ENCODE results near the gene RABAC1. TPM values are rescaled to one million over a fixed set of nuclear protein-coding genes. Genes with fewer than 3 reads are reported as not detected.

The RABAC1 gene
- total and polyA plus RNA-seq, 9 of the 15 experiments (the other 6 are each of a cell fraction or from before 2014, with no cell fraction given) = 2.4 to 28.1 (median 9.3) TPM

DNA sequence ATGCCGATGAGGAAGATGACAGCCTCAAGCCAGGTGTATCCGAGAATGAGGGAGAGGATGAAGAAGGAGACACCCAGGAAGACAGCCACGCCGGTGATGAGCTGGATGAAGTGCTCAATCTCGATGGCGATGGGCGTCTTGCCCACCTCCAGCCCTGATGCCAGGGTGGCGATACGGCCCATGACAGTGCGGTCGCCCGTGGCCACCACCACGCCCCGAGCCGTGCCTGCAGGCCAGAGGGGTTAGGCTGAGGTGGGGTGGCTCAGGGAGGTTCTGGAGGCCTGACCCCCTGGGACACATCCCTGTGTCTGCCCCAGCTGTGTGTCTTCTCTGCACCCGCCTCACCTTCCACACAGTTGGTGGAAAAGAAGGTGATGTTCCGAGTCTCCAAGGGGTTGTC lies 25.8 kb upstream of the RABAC1 start:
- POLR2A ChIA-PET = interaction anchor here (0.7 kb wide), 1 partner anchor 11 kb away, joined by 3 read pairs; no protein-coding TSS in a partner anchor
- in situ Hi-C loops (cut with MboI) = no loop called here
- H3K4me1 ChIP-seq (replicated peaks in 1 of 2; ENCODE audit: control insufficient read depth in 2 of 2, insufficient read depth in 2 of 2, low read length in 2 of 2) = peaks cover 0 to under 1% of the 10 kb centered on the region in 2 experiments; a peak in 1 of 5 replicates
- 2% methylated on average over 17 of the region's 17 CpGs for WGBS (ENCODE audit: insufficient coverage, low coverage, missing lambda C conversion rate)
- peaks cover 2% of the 10 kb centered on the region for H3K9me1 ChIP-seq (ENCODE audit: control insufficient read depth, insufficient read depth, low read length)
- ATAC-seq (no peak), DNase-seq (ENCODE audit: extremely low read depth in 1 of 4, low spot score in 3 of 4) (no peak), FAIRE-seq (no peak)
- H3K79me2 ChIP-seq (ENCODE audit: control insufficient read depth, insufficient read depth, low read length) = no peaks in the 10 kb centered on the region
- no peak overlapping the region for H3K9ac ChIP-seq (ENCODE audit: insufficient read depth in 1 of 2, low read depth in 2 of 2, low read length in 2 of 2)
- no peak overlapping the region for H3K4me2 ChIP-seq (ENCODE audit: insufficient read depth, low read length)
- H3K27ac ChIP-seq (ENCODE audit: extremely low read depth, low read depth, low read length) = no peak overlapping the region
- intact Hi-C loops (cut with micrococcal nuclease) = no loop called here
- CTCF ChIA-PET (ENCODE audit: low intra/inter-chr PET ratio) = no interaction called here
- H4K20me1 ChIP-seq (replicated peaks; ENCODE audit: control insufficient read depth, insufficient read depth, low read length) = 0 out of 2 replicates have a peak, but pooled peaks cover 2% of the 10 kb centered on the region
- H2AFZ ChIP-seq (ENCODE audit: low read depth, low read length) = no peak overlapping the region
- no peak for TF ChIP-seq CCAR2 (IDR thresholded peaks at IDR 0.05; ENCODE audit: low read depth, low read length)
- no peak for TF ChIP-seq MED1 (CRISPR knock-in tag; IDR thresholded peaks at IDR 0.05; ENCODE audit: borderline replicate concordance)
- TF ChIP-seq FOXP1 (CRISPR knock-in tag; IDR thresholded peaks at IDR 0.05) = no peak
- TF ChIP-seq BRD9 (IDR thresholded peaks at IDR 0.05; ENCODE audit: low read depth, partially characterized antibody) = no peak
- TF ChIP-seq NFRKB (IDR thresholded peaks at IDR 0.05; ENCODE audit: low read depth) = no peak
- TF ChIP-seq, protein P1, sequence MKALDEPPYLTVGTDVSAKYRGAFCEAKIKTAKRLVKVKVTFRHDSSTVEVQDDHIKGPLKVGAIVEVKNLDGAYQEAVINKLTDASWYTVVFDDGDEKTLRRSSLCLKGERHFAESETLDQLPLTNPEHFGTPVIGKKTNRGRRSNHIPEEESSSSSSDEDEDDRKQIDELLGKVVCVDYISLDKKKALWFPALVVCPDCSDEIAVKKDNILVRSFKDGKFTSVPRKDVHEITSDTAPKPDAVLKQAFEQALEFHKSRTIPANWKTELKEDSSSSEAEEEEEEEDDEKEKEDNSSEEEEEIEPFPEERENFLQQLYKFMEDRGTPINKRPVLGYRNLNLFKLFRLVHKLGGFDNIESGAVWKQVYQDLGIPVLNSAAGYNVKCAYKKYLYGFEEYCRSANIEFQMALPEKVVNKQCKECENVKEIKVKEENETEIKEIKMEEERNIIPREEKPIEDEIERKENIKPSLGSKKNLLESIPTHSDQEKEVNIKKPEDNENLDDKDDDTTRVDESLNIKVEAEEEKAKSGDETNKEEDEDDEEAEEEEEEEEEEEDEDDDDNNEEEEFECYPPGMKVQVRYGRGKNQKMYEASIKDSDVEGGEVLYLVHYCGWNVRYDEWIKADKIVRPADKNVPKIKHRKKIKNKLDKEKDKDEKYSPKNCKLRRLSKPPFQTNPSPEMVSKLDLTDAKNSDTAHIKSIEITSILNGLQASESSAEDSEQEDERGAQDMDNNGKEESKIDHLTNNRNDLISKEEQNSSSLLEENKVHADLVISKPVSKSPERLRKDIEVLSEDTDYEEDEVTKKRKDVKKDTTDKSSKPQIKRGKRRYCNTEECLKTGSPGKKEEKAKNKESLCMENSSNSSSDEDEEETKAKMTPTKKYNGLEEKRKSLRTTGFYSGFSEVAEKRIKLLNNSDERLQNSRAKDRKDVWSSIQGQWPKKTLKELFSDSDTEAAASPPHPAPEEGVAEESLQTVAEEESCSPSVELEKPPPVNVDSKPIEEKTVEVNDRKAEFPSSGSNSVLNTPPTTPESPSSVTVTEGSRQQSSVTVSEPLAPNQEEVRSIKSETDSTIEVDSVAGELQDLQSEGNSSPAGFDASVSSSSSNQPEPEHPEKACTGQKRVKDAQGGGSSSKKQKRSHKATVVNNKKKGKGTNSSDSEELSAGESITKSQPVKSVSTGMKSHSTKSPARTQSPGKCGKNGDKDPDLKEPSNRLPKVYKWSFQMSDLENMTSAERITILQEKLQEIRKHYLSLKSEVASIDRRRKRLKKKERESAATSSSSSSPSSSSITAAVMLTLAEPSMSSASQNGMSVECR (CRISPR knock-in tag; IDR thresholded peaks at IDR 0.05) = no peak
- TF ChIP-seq CBFA2T2 (conservative IDR thresholded peaks at IDR 0.05) = no peak
- no peak for TF ChIP-seq SAP30 (IDR thresholded peaks at IDR 0.05; ENCODE audit: borderline replicate concordance, insufficient read depth, low read depth, low read length, poor library complexity, severe bottlenecking)
- TF ChIP-seq POLR2H (tag; IDR thresholded peaks at IDR 0.05; ENCODE audit: low read depth) = no peak
- no peak for TF ChIP-seq ZNF436 (CRISPR knock-in tag; IDR thresholded peaks at IDR 0.05)
- no peak for TF ChIP-seq YY1 (IDR thresholded peaks at IDR 0.05; ENCODE audit: borderline replicate concordance in 1 of 3, control insufficient read depth in 1 of 3, extremely low read depth in 1 of 3, insufficient read depth in 3 of 3, insufficient read length in 1 of 3, insufficient replicate concordance in 2 of 3, low read depth in 1 of 3, low read length in 2 of 3)
- TF ChIP-seq SMARCA4 (IDR thresholded peaks at IDR 0.05) = no peak
- no peak for TF ChIP-seq PHF8 (IDR thresholded peaks at IDR 0.05; ENCODE audit: borderline replicate concordance, low read length)
- TF ChIP-seq ZNF583 (CRISPR knock-in tag; IDR thresholded peaks at IDR 0.05) = no peak
- H3K9me3 ChIP-seq (replicated peaks; ENCODE audit: control insufficient read depth, insufficient read depth, low read depth, low read length) = no peaks in the 10 kb centered on the region
- H3K27me3 ChIP-seq (ENCODE audit: control insufficient read depth in 2 of 2, insufficient read depth in 2 of 2, low read length in 2 of 2) = peaks cover 44 to 68% of the 10 kb centered on the region in 2 experiments
- H3K4me3 ChIP-seq = no peak overlapping the region
- no peaks in the 10 kb centered on the region for H3K36me3 ChIP-seq (ENCODE audit: control insufficient read depth, insufficient read depth, low read length)
- BruUV-seq (replicated peaks) = no TSS peak
